NT2/D1 (cell line): ENCODE data around the gene ITGB5.

Source experiments
- SUZ12 ChIP-seq: IDR thresholded peaks from 2 replicates; pipeline ENCODE4 v1.6.1; 2011; ENCODE audit not compliant: insufficient read length, insufficient read depth; ENCODE audit errors: extremely low read depth
- YY1 ChIP-seq: IDR thresholded peaks from 2 replicates; pipeline ENCODE4 v1.6.1; 2011; ENCODE audit not compliant: insufficient read length, insufficient read depth
- ZNF274 ChIP-seq: IDR thresholded peaks from 2 replicates; pipeline ENCODE4 v1.6.1; 2011; ENCODE audit warnings: mild to moderate bottlenecking, low read depth, low read length

GRCh38 chr3:124926426-124927101, 39.4 kb upstream of the ITGB5 start:
- TF ChIP-seq YY1 (no peak), ZNF274 (no peak), SUZ12 (no peak)
